ENCODE data around the gene ATL1.
A peak's percentile ranks its signal among the peaks of the same experiment; 100 is the strongest.

Gene ATL1

GRCh38 chr14:50530794-50531365 lies 29.1 kb upstream of the ATL1 start:
- no peak for DNase-seq

GRCh38 chr14:50531595-50532501 lies 28.1 kb upstream of the ATL1 start:
- peak overlapping the region; percentile 66 to 72 for H3K4me3 ChIP-seq (ENCODE audit: low read depth in 1 of 2, low read length in 2 of 2)
- TF ChIP-seq CTCF (IDR thresholded peaks at IDR 0.05; ENCODE audit: borderline replicate concordance, extremely low read depth, low read length, poor library complexity, severe bottlenecking) (no peak), EZH2 (IDR thresholded peaks at IDR 0.05; ENCODE audit: borderline replicate concordance, low read depth, low read length, severe bottlenecking) (no peak)
- H3K9ac ChIP-seq (ENCODE audit: low read depth, low read length): peak overlapping the region; percentile 87
- H3K36me3 ChIP-seq (ENCODE audit: insufficient read depth, low read length): peaks cover 15% of the 10 kb centered on the region; the same call in 1 of the 2 replicates
- ATAC-seq (ENCODE audit: insufficient read depth, low read depth) (peak; percentile 39), DNase-seq (peak; percentile 50)
- peaks cover 41% of the 10 kb centered on the region for H3K4me1 ChIP-seq (ENCODE audit: insufficient read depth, low read length)
- peak overlapping the region; percentile 72 for H3K27ac ChIP-seq (ENCODE audit: low read length)
- peaks cover 54% of the 10 kb centered on the region for H3K79me2 ChIP-seq (ENCODE audit: insufficient read depth, low read length)
- H4K20me1 ChIP-seq (ENCODE audit: insufficient read depth, low read length): peaks cover 23% of the 10 kb centered on the region
- H3K27me3 ChIP-seq (ENCODE audit: insufficient read depth, low read length, poor library complexity): no peaks in the 10 kb centered on the region
- H3K9me3 ChIP-seq (ENCODE audit: insufficient read depth, low read length, severe bottlenecking): peaks cover under 1% of the 10 kb centered on the region
- peak overlapping the region; percentile 100 for H2AFZ ChIP-seq (ENCODE audit: low read depth, low read length)
- peak overlapping the region; percentile 98 for H3K4me2 ChIP-seq (ENCODE audit: insufficient read depth, low read length)

More at GRCh38 chr14:50530794-50531365, 29.1 kb upstream of the ATL1 start:
- Histone ChIP-seq H3K4me2 (ENCODE audit: insufficient read depth, low read length) (peak overlapping the region; percentile 98), H3K27me3 (ENCODE audit: insufficient read depth, low read length, poor library complexity) (no peaks in the 10 kb centered on the region), H3K4me1 (ENCODE audit: insufficient read depth, low read length) (peaks cover 41% of the 10 kb centered on the region), H3K4me3 (ENCODE audit: low read depth in 1 of 2, low read length in 2 of 2) (peak overlapping the region; percentile 66 to 72; a peak in 3 of 4 replicates), H3K36me3 (ENCODE audit: insufficient read depth, low read length) (peaks cover 17% of the 10 kb centered on the region; the same call in 1 of the 2 replicates), H3K9ac (ENCODE audit: low read depth, low read length) (peak overlapping the region; percentile 87), H3K79me2 (ENCODE audit: insufficient read depth, low read length) (peaks cover 63% of the 10 kb centered on the region), H4K20me1 (ENCODE audit: insufficient read depth, low read length) (peaks cover 27% of the 10 kb centered on the region), H3K27ac (ENCODE audit: low read length) (peak overlapping the region; percentile 72; the same call in 1 of the 2 replicates), H2AFZ (ENCODE audit: low read depth, low read length) (no peak overlapping the region), H3K9me3 (ENCODE audit: insufficient read depth, low read length, severe bottlenecking) (no peaks in the 10 kb centered on the region)
- TF ChIP-seq CTCF (IDR thresholded peaks at IDR 0.05; ENCODE audit: borderline replicate concordance, extremely low read depth, low read length, poor library complexity, severe bottlenecking): no peak
- no peak for TF ChIP-seq EZH2 (IDR thresholded peaks at IDR 0.05; ENCODE audit: borderline replicate concordance, low read depth, low read length, severe bottlenecking)
- no peak for ATAC-seq (ENCODE audit: insufficient read depth, low read depth)

GRCh38 chr14:50532502-50533240 lies 27.3 kb upstream of the ATL1 start, which contains the start of gene MAP4K5:
Gene MAP4K5, minus strand, starts transcription at chr14:50532569. Its CDS starts 520 bp downstream, at chr14:50532049.
- ATAC-seq (ENCODE audit: insufficient read depth, low read depth) (peak; percentile 93), DNase-seq (peak; percentile 91)
- Histone ChIP-seq H3K27me3 (ENCODE audit: insufficient read depth, low read length, poor library complexity) (no peaks in the 10 kb centered on the region), H3K4me1 (ENCODE audit: insufficient read depth, low read length) (peaks cover 41% of the 10 kb centered on the region), H2AFZ (ENCODE audit: low read depth, low read length) (peak within 1 kb of the TSS; percentile 100), H3K36me3 (ENCODE audit: insufficient read depth, low read length) (peaks cover 15% of the 10 kb centered on the region; the same call in 1 of the 2 replicates), H3K79me2 (ENCODE audit: insufficient read depth, low read length) (peaks cover 45% of the 10 kb centered on the region), H4K20me1 (ENCODE audit: insufficient read depth, low read length) (peaks cover 23% of the 10 kb centered on the region), H3K27ac (ENCODE audit: low read length) (peak within 1 kb of the TSS; percentile 72), H3K9ac (ENCODE audit: low read depth, low read length) (peak within 1 kb of the TSS; percentile 87), H3K4me2 (ENCODE audit: insufficient read depth, low read length) (peak within 1 kb of the TSS; percentile 98), H3K4me3 (ENCODE audit: low read depth in 1 of 2, low read length in 2 of 2) (peak within 1 kb of the TSS; percentile 66 to 72), H3K9me3 (ENCODE audit: insufficient read depth, low read length, severe bottlenecking) (peaks cover 2% of the 10 kb centered on the region)
- TF ChIP-seq CTCF (IDR thresholded peaks at IDR 0.05; ENCODE audit: borderline replicate concordance, extremely low read depth, low read length, poor library complexity, severe bottlenecking): peak; percentile 92
- no peak for TF ChIP-seq EZH2 (IDR thresholded peaks at IDR 0.05; ENCODE audit: borderline replicate concordance, low read depth, low read length, severe bottlenecking)
